GM10248 (cell line): Measurements from ENCODE around the gene GMDS.
A peak's percentile ranks its signal among the peaks of the same experiment; 100 is the strongest.

Experiments
- CTCF ChIA-PET: fragments of 300-600 bp; sonication (Branson Sonifier 250); formaldehyde crosslinking; extraction: SDS; loops from one replicate; lab custom pipeline; 2021; ENCODE audit warnings: antibody characterized with exemption; lab: Yijun Ruan, JAX
- POLR2A ChIA-PET: fragments of 350-650 bp; sonication (Branson Sonifier 250); formaldehyde crosslinking; extraction: SDS; loops from one replicate; lab custom pipeline; 2020; ENCODE audit warnings: antibody characterized with exemption; lab: Yijun Ruan, JAX
- DNase-seq: peaks from one replicate; pipeline ENCODE4 v3.0.0; 2012; ENCODE audit errors: extremely low spot score
- TF ChIP-seq, protein P1 (sequence below): IDR thresholded peaks from 2 replicates; pipeline ENCODE4 v1.5.1; 2012; ENCODE audit warnings: mild to moderate bottlenecking, low read depth; ENCODE audit errors: extremely low read depth, missing control alignments, control extremely low read depth

Gene GMDS

DNA sequence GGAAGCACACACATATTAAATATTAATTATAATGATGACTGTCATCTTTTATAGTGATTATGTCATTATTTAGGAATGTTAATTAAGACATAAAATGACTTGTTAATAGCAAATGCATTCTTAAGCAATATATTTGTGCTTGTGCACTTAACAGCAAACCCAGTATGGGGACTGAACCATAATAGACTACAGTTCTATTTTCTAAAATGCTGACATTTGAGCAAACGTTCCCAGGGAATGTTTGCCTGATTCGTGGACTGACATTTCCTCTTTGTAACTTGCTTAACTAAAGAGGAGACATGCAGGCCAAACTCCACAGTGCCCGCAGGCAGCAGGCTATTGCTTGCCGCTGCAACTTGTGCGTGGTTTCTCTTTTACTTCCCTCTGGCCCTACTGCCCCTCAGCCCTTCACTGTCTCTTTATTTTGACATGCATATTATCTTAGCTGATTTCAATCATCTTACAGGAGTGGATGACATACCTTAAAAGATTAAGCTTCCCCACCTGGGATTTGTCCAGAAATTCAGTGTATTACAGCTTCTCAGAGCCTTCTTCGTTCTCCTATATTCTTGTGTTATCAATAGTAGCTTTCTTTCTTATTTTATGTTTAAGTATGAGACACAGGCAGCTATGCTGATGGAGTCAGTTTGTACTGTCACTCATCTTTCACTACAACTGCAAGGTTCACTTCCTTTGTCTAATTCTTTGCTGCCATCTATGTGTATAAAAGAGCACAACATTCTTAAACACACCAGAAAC lies 141.5 kb downstream of the GMDS start:
- TF ChIP-seq, protein P1, sequence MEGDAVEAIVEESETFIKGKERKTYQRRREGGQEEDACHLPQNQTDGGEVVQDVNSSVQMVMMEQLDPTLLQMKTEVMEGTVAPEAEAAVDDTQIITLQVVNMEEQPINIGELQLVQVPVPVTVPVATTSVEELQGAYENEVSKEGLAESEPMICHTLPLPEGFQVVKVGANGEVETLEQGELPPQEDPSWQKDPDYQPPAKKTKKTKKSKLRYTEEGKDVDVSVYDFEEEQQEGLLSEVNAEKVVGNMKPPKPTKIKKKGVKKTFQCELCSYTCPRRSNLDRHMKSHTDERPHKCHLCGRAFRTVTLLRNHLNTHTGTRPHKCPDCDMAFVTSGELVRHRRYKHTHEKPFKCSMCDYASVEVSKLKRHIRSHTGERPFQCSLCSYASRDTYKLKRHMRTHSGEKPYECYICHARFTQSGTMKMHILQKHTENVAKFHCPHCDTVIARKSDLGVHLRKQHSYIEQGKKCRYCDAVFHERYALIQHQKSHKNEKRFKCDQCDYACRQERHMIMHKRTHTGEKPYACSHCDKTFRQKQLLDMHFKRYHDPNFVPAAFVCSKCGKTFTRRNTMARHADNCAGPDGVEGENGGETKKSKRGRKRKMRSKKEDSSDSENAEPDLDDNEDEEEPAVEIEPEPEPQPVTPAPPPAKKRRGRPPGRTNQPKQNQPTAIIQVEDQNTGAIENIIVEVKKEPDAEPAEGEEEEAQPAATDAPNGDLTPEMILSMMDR = peak; percentile 57
- ChIA-PET POLR2A (no interaction called here), CTCF (interaction anchor here (0.6 to 1.4 kb wide), 35 partner anchors 8 to 665 kb away, joined by 3 to 20 read pairs (median 4); no protein-coding TSS in a partner anchor)
- peak; percentile 59 for DNase-seq

DNA sequence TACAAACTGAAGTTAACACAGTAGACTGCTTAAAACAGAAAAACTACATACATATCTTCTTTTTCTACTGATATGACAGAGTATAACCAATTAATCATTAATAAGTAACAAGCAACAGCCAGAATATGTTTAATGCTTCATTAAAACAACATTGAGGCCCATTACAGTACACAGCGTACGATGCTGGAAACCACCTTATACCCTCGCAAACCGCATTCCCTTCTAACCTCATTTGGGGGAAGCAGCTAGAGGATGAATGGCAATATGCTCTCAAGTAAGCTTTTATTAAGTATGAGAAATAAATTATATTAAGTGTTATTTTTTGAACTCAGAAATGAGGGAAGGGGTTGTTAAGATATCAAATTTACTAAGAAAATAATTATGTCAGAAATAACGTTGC lies 142.4 kb downstream of the GMDS start:
- ChIA-PET CTCF (no interaction called here), POLR2A (no interaction called here)
- TF ChIP-seq, protein P1 = no peak
- DNase-seq = no peak

DNA sequence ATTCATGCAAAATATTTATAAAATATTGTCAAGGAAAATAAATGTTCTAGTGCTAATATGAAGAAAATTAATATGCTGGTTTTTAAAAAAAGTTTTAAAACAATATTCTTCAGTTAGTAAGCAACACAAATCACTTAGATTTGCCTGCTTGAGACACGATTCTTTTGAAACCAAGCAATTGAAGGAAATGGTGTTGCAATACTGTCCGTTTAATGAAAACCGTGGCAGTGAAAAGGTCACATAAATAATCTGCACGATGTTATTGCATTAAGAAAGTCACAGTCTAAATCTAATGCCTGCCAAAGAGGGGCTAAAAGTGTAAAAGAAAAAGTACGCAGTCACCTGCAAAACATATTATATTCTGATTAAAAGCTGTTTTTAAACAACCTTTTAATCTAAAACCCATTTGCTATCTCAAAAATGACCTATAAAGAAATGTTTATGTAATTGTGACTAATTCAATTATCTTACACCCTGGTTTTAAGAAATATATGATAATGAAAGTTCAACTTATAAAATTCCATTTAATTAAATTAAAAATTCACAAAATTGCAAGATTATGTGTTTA lies 143.0 kb downstream of the GMDS start:
- CTCF ChIA-PET = no interaction called here
- no peak for DNase-seq
- POLR2A ChIA-PET = no interaction called here
- TF ChIP-seq, protein P1 = no peak

DNA sequence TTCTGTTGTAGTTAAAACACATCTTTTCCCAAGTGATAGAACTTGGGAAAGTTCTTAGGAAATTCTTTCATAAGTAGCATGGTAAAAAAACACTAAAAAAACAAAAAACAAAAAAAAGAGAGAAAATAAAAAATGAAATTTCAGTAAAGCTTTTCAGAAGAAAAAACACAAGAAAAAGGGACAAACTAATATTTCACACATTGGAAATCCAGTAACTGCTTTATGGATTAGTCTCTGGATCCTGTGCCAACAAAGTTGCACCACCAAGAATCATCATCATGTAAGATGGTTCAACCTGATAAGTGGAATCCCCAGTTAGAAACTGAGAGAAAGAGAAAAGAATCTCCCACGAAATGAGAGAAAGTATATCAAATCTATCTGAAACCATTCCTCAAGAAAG lies 144.2 kb downstream of the GMDS start:
- DNase-seq = no peak
- TF ChIP-seq, protein P1 = no peak
- CTCF ChIA-PET = no interaction called here
- POLR2A ChIA-PET = no interaction called here

DNA sequence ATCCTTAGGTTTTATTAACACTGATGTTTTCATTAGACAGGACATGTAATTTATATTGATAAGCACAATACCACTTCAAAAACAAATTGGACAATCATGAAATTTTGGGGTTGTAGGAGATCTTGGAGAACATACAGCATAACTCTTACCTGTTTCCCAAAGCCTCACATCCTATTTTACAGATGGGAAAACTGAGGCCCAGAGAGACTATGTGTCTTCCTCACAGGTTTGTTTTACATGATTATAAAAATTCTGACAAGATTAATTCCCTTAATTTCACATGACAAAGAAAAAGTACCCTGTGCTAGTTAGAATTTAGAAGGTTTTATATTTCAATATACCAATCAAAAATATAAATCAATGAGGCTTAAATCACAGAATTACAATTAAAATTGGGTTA lies 145.5 kb downstream of the GMDS start:
- TF ChIP-seq, protein P1 = no peak
- ChIA-PET POLR2A (no interaction called here), CTCF (interaction anchor here (0.6 to 1.9 kb wide), 2 partner anchors 13 to 494 kb away, joined by 3 to 6 read pairs; no protein-coding TSS in a partner anchor)
- no peak for DNase-seq

DNA sequence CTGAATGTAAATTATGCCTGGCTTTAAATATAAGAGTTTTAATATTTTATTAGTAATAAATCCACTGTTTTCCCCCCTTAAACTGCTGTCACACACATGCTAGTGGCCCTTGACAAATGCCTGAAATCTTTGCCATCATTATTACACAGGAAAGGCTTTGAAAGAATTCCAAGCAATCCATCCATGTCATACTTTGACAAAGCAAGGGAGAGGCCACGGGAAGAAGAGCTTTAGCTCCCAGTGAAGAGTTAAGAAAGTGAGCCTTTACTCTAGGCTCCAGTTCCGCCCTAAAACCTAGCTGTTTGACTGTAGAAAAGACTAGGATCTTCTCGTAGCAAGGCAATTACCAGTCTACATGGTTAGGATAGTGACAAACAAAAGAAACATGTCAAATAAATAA lies 147.9 kb downstream of the GMDS start:
- ChIA-PET POLR2A (no interaction called here), CTCF (interaction anchor here (1.1 kb wide), 1 partner anchor 493 kb away, joined by 3 read pairs; no protein-coding TSS in a partner anchor)
- TF ChIP-seq, protein P1 = no peak
- no peak for DNase-seq
